Measurements from ENCODE around the gene C4orf46.

The C4orf46 gene

GRCh38 chr4:158649111-158649680, 22.5 kb downstream of the C4orf46 start:
- DNase-seq = no peak

DNA sequence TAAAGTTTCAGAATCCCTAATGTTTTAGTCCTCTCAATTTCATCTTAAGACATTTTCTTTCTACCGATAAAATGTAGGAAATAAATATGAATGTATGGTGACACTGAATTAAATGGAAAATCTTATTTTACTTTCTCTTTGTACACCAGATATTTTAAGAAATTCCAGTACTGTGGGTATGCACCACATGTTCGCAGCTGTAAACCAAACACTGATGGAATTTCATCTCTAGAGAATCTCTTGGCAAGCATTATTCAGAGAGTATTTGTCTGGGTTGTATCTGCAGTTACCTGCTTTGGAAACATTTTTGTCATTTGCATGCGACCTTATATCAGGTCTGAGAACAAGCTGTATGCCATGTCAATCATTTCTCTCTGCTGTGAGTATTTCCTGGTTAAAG, 26.9 kb downstream of the C4orf46 start:
- no peak for DNase-seq

DNA sequence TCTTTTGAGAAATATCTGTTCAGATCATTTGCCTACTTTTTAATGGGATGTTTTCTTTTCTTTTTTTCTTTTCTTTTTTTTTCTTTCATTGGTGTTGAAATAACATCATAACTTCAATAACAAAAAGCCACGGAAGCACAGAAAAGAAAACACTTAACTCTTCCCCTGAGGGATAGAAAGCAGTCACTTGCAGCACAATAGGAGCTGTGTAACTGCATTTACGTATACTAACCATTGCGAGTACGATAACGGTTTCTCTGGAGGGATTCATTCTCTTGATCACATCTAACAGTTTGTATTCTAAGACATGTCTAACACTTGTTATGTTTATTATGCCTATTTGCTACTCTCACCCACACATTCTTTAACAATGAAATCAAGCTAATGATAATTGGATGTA, 27.3 kb downstream of the C4orf46 start:
- no peak for DNase-seq

DNA sequence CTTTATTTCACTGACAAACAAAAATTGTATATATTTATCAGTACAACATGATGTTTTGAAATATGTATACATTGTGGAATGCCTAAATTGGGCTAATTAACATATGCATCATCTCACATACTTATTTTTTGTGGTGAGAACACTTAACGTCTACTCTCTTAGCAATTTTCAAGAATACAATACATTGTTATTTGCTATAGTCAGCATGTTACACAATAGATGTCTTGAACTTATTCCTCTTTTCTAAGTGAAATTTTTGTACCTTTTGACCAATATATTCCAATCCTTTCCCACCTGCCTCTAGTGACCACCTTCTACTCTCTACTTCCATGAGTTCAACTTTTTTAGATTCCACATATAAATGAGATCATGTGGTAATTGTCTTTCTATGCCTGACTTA, 35.1 kb downstream of the C4orf46 start:
- no peak for DNase-seq

- DNase-seq = no peak
Measured at GRCh38 chr4:158630893-158631292, 40.8 kb downstream of the C4orf46 start.

DNA sequence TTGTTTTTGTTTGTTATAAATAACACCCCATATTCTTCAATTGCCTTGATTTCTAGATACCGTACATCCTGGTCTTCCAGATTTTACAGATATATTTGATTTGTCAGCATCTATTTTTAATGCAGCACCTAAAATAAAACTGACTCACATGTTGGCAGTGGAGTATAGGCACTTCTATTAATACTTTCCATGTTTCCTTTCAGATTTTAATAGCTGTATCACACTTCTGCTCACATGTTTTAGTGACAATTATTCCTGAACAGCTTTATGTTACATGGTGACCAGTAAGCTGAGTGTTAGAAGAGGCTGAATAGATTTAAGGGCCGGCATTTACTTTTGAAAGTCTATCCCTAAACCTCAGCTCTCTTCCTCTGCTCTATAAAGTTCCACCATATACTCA, 46.1 kb downstream of the C4orf46 start:
- DNase-seq = no peak

GRCh38 chr4:158624889-158625478, 46.7 kb downstream of the C4orf46 start:
- no peak for DNase-seq

- no peak for DNase-seq
Measured at GRCh38 chr4:158622251-158622650, 49.4 kb downstream of the C4orf46 start.

DNA sequence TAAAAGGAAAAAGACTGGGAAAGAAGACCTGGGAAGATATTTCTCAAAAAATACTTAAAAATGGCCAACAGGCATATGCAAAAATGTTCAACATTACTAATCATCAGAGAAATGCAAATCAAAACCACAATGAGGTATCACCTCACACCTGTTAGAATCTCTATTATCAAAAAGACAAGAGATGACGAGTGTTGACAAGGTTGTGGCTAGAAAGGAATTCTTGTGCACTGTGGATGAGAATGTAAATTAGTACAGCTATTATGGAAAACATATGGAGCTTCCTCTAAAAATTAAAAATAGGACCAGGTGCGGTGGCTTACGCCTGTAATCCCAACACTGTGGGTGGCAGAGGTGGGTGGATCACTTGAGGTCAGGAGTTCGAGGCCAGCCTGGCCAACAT, 50.0 kb downstream of the C4orf46 start:
- no peak for DNase-seq

DNA sequence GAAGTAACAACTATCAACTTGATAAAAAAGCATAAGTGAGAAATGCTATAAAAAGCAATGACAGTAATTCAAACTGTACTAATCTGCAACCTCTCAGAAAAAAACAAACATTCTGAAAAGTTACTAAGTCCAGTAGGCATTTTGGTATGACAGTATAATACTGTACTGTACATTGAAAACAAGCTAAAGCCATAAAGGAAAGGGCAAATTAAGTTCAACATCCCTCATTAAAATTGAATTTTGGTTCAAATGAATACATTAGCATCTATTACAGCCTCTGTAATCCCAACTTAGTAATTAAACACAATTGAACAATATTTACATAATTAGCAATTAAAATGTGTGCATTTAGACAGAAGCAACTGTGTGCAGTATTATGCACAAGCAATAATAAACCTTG, 53.7 kb downstream of the C4orf46 start:
- no peak for DNase-seq
